Testis (tissue), 2 donors: Measurements from ENCODE around the gene HS3ST3A1.

ENCODE experiments used
- POLR2A ChIP-seq: fragments of 450-650 bp; IDR thresholded peaks from one replicate; pipeline ENCODE4 v1.6.1; 2017; ENCODE audit warnings: antibody characterized with exemption, mild to moderate bottlenecking, moderate library complexity
- TF ChIP-seq, protein P1 (sequence below), 3 experiments: fragments of 450-650 bp in 2 of 3; fragments of 200-600 bp in 1 of 3; sonication (generic) in 1 of 3; IDR thresholded peaks; one replicate each; pipeline ENCODE4 v1.5.1; 2016 to 2019; ENCODE audit warnings: antibody characterized with exemption in 3 of 3, mild to moderate bottlenecking in 2 of 3, moderate library complexity in 1 of 3

DNA sequence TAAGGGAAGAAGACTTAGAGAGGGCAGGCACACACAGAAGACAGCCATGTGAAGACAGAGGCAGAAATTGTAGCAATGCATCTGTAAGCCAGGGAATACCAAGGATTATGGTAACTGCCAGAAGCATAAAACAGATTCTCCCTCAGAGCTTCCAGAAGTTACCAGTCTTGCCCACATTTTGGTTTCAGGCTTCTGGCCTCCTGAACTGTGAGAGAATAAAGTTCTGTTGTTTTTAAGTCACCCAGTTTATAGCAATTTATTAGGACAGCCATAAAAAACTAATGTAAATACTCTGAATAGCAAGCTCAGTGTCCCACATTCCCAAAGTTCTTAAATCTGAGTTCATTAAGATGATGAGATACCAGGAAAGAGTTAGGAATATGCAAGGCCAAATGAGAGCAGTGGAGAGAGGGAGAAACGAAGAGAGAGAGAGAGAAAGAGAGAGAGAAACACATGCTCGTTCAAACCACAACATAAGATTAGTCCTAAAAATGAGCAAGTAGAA is 123.4 kb downstream of the HS3ST3A1 start:
- TF ChIP-seq, protein P1, sequence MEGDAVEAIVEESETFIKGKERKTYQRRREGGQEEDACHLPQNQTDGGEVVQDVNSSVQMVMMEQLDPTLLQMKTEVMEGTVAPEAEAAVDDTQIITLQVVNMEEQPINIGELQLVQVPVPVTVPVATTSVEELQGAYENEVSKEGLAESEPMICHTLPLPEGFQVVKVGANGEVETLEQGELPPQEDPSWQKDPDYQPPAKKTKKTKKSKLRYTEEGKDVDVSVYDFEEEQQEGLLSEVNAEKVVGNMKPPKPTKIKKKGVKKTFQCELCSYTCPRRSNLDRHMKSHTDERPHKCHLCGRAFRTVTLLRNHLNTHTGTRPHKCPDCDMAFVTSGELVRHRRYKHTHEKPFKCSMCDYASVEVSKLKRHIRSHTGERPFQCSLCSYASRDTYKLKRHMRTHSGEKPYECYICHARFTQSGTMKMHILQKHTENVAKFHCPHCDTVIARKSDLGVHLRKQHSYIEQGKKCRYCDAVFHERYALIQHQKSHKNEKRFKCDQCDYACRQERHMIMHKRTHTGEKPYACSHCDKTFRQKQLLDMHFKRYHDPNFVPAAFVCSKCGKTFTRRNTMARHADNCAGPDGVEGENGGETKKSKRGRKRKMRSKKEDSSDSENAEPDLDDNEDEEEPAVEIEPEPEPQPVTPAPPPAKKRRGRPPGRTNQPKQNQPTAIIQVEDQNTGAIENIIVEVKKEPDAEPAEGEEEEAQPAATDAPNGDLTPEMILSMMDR (IDR thresholded peaks at IDR 0.05) = no peak
- no peak for TF ChIP-seq POLR2A
